ENCODE measurements around the gene EHMT1.

Gene EHMT1

DNA sequence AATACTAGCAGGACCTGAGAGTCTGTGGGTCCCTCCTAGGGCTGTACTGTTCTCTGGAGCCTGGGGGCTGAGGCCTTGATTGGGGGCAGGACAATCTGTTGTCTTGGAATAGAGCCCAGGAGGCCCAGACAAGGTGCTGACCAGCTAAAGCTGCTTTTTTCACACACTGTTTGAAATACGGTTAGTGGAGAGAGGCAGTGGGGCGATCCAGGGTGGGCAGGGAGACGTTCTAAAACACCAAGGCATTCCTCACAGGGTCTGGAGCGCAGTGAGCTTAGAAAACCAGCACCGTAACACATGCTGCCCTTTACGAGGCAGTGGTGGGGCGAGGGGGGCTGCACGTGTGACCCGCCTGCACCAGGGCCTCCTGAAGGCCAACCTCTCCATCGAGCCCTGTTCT is 55.1 kb downstream of the EHMT1 start:
- H3K4me3 ChIP-seq (ENCODE audit: low read depth, low read length), result no peak overlapping the region

DNA sequence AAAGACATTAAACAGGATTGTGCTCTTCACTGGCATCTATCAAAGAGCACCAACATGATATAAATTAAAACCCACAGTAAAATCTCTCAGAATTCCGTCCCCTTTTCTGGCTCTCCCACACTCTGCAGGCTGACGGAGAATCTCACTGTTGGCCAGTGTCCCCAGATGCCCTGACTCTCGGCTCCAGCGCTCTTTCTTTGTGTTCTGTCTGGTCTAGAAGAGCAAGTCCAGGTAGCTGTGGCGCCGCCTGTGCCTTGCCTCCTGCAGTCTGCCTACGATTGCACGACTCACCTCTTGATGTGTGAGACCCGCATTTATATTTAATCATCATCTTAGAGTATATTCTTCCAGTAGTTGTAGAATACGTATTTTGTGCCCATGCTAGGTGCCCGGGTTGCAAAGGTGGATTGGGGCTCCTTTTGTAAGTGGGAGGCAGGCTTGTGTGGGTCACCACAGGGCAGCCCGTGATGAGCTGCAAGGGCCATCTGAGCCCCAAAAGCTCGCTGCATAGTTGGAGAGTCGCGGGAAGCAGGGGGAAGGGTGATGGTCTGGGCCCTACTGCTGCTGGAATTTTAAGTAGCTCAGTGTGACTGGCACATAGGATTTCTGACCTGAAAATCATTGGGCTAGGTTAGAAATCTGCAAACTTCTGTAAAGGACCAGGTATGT is 55.6 kb downstream of the EHMT1 start:
- H3K27me3 ChIP-seq, result no peaks in the 10 kb centered on the region
- TF ChIP-seq, protein P1, sequence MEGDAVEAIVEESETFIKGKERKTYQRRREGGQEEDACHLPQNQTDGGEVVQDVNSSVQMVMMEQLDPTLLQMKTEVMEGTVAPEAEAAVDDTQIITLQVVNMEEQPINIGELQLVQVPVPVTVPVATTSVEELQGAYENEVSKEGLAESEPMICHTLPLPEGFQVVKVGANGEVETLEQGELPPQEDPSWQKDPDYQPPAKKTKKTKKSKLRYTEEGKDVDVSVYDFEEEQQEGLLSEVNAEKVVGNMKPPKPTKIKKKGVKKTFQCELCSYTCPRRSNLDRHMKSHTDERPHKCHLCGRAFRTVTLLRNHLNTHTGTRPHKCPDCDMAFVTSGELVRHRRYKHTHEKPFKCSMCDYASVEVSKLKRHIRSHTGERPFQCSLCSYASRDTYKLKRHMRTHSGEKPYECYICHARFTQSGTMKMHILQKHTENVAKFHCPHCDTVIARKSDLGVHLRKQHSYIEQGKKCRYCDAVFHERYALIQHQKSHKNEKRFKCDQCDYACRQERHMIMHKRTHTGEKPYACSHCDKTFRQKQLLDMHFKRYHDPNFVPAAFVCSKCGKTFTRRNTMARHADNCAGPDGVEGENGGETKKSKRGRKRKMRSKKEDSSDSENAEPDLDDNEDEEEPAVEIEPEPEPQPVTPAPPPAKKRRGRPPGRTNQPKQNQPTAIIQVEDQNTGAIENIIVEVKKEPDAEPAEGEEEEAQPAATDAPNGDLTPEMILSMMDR (IDR thresholded peaks at IDR 0.05; ENCODE audit: low read depth, low read length), result no peak
- no peak for DNase-seq
- no peak overlapping the region for H3K4me3 ChIP-seq (ENCODE audit: low read depth, low read length)
- peaks cover 13% of the 10 kb centered on the region; the same call in 1 of the 2 replicates for H3K4me1 ChIP-seq
- no peaks in the 10 kb centered on the region for H3K9me3 ChIP-seq
- no peaks in the 10 kb centered on the region for H3K36me3 ChIP-seq

More for the DNA sequence above, 55.1 kb downstream of the EHMT1 start:
- Histone ChIP-seq H3K9me3 (no peaks in the 10 kb centered on the region), H3K36me3 (no peaks in the 10 kb centered on the region), H3K27me3 (no peaks in the 10 kb centered on the region), H3K4me1 (peaks cover 13% of the 10 kb centered on the region; the same call in 1 of the 2 replicates)
- TF ChIP-seq, protein P1 (IDR thresholded peaks at IDR 0.05; ENCODE audit: low read depth, low read length), result no peak
- DNase-seq, result no peak

DNA sequence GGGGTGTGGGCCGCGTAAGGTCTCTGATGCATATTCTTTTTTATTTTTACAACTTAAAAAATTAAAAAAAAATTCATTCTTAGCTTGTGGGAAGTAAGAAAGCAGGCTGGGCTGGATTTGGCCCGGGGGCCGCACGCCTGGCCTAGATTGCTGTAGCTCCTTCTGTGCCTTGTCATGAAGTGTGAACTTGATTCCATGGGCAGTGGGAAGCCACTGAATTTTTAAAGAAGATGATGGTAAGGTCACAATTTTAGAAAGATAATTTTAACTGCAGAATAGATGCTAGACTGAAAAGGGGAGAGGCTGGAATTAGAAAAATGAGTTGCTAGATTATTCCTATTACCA is 56.1 kb downstream of the EHMT1 start:
- H3K4me1 ChIP-seq, result peaks cover 13% of the 10 kb centered on the region; the same call in 1 of the 2 replicates
- DNase-seq, result no peak
- TF ChIP-seq, protein P1 (IDR thresholded peaks at IDR 0.05; ENCODE audit: low read depth, low read length), result no peak

DNA sequence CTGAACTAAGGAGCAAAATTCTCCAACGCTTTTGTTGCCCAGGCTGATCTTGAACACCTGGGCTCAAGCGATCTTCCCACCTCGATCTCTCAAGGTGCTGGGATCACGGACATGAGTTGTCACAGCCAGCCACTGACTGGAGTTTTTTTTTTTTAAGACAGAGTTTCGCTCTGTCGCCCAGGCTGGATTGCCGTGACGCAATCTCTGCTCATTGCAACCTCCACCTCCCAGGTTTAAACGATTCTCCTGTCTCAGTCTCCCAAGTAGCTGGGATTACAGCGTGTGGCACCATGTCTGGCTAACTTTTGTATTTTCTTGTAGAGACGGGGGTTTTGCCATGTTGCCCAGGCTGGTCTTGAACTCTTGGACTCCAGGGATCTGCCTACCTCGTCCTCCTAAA is 58.2 kb downstream of the EHMT1 start:
- Histone ChIP-seq H3K4me3 (ENCODE audit: low read depth, low read length) (no peak overlapping the region), H3K4me1 (peaks cover 12% of the 10 kb centered on the region)

More for the DNA sequence above, 56.1 kb downstream of the EHMT1 start:
- no peak overlapping the region for H3K4me3 ChIP-seq (ENCODE audit: low read depth, low read length)
- H3K36me3 ChIP-seq, result no peaks in the 10 kb centered on the region
- no peaks in the 10 kb centered on the region for H3K27me3 ChIP-seq
- no peaks in the 10 kb centered on the region for H3K9me3 ChIP-seq

DNA sequence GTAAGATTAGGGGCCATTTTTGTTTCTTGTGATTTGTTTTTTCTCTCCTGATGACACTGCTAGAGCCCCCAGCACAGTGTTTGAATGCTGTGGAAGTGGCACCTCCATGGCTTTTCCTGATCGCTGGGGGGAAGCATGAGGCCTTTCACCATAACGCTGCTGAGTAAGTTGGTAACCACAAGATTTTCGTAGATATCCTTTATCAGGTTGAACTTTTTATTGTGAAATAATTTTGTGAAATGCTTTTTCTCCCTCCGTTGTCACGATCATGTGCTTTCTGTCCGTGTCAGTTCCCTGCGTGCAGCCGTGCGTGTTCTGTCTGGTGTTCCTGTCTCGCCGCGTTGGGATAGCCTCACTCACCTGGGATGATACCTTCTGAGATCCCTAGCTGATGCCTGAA is 59.4 kb downstream of the EHMT1 start:
- Histone ChIP-seq H3K4me1 (peaks cover 8% of the 10 kb centered on the region), H3K36me3 (no peaks in the 10 kb centered on the region), H3K27me3 (no peaks in the 10 kb centered on the region), H3K4me3 (ENCODE audit: low read depth, low read length) (no peak overlapping the region), H3K9me3 (no peaks in the 10 kb centered on the region)
- TF ChIP-seq, protein P1 (IDR thresholded peaks at IDR 0.05; ENCODE audit: low read depth, low read length), result no peak
- DNase-seq, result no peak

More for the DNA sequence above, 58.2 kb downstream of the EHMT1 start:
- TF ChIP-seq, protein P1 (IDR thresholded peaks at IDR 0.05; ENCODE audit: low read depth, low read length), result no peak
- Histone ChIP-seq H3K36me3 (no peaks in the 10 kb centered on the region), H3K9me3 (no peaks in the 10 kb centered on the region), H3K27me3 (no peaks in the 10 kb centered on the region)
- DNase-seq, result no peak

DNA sequence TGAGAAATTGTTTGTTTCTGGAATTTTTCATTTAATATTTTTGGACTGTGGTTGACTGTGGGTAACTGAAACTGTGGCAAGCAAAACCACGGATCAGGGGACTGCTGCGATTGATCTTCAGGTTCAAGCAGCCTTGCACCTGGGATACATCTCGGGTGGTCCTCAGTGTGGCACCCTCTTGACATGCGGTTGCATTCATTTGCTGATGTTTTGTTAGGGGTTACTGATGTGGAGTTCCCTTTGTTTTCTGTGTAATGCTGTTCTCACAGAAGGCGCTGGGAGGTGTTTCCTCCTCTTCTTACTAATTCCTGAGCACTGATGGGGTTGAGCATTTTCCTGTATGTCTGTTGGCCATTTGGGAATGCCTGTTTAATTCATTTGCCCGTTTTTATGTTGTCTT is 60.4 kb downstream of the EHMT1 start:
- no peak for DNase-seq
- H3K36me3 ChIP-seq, result no peaks in the 10 kb centered on the region; the same call in 1 of the 2 replicates
- H3K4me3 ChIP-seq (ENCODE audit: low read depth, low read length), result no peak overlapping the region
- peaks cover 3% of the 10 kb centered on the region for H3K4me1 ChIP-seq
- no peaks in the 10 kb centered on the region for H3K27me3 ChIP-seq
- H3K9me3 ChIP-seq, result no peaks in the 10 kb centered on the region
- TF ChIP-seq, protein P1 (IDR thresholded peaks at IDR 0.05; ENCODE audit: low read depth, low read length), result no peak

All from BE2C (cell line).